H1 (cell line): ENCODE data around the gene NIT2. TPM values are rescaled to one million over a fixed set of nuclear protein-coding genes. Genes with fewer than 3 reads are reported as not detected.

Source experiments
- CTCF ChIA-PET: fragments of 300-600 bp; sonication (Branson Sonifier 250); formaldehyde crosslinking; loops from one replicate; lab custom pipeline; 2021; ENCODE audit not compliant: partially characterized antibody; lab: Charles Lee
- POLR2A ChIA-PET: fragments of 300-600 bp; sonication (Branson Sonifier 250); formaldehyde crosslinking; loops from one replicate; lab custom pipeline; 2021; ENCODE audit warnings: inconsistent platforms; ENCODE audit not compliant: partially characterized antibody; lab: Charles Lee
- DNase-seq, 2 experiments: peaks; one replicate each; pipeline versions ENCODE4 v3.0.0 to v3.0.0-alpha.2; 2010 to 2022; ENCODE audit warnings: low spot score in 2 of 2, low read depth in 1 of 2, mixed read lengths in 1 of 2
- FAIRE-seq: peaks from 2 replicates; lab custom pipeline; 2011; peaks lifted over from hg19 to GRCh38; lab: Jason Lieb, UNC
- H2AFZ ChIP-seq: 2 replicates; pipeline ENCODE4 v1.8.1; 2012; ENCODE audit warnings: low read length, inconsistent platforms
- H2AK5ac ChIP-seq: 2 replicates; pipeline ENCODE4 v1.6.1; 2013; ENCODE audit warnings: low read depth, low read length
- H2BK120ac ChIP-seq: replicated peaks from 2 replicates; pipeline ENCODE3; 2013; ENCODE audit warnings: low read depth, low read length, inconsistent platforms
- H2BK12ac ChIP-seq: 2 replicates; pipeline ENCODE4 v1.6.1; 2013; ENCODE audit warnings: low read depth, low read length
- H2BK15ac ChIP-seq: 2 replicates; pipeline ENCODE4 v1.6.1; 2013; ENCODE audit warnings: low read length
- H2BK20ac ChIP-seq: 2 replicates; pipeline ENCODE4 v1.6.1; 2013; ENCODE audit warnings: low read length
- H2BK5ac ChIP-seq: 2 replicates; pipeline ENCODE4 v1.6.1; 2013; ENCODE audit warnings: low read depth, low read length
- H3K14ac ChIP-seq: 2 replicates; pipeline ENCODE4 v1.6.1; 2013; ENCODE audit warnings: inconsistent platforms; ENCODE audit not compliant: insufficient read length
- H3K18ac ChIP-seq: 2 replicates; pipeline ENCODE4 v1.6.1; 2013; ENCODE audit warnings: low read length; ENCODE audit errors: extremely low read depth
- H3K23ac ChIP-seq: 2 replicates; pipeline ENCODE4 v1.6.1; 2013; ENCODE audit warnings: inconsistent platforms; ENCODE audit not compliant: insufficient read length
- H3K23me2 ChIP-seq: 2 replicates; pipeline ENCODE4 v1.6.1; 2013; ENCODE audit warnings: low read depth, low read length
- H3K27ac ChIP-seq: 2 replicates; pipeline ENCODE4 v1.6.1; 2011; ENCODE audit warnings: low read depth, low read length, inconsistent platforms
- H3K27me3 ChIP-seq, 4 experiments: replicated peaks in 1 of 4; 1 replicate in 1 of 4; 2 replicates in 3 of 4; pipeline versions ENCODE4 v1.6.1 to v1.8.1; 2011 to 2013; ENCODE audit warnings: low read length in 3 of 4, mild to moderate bottlenecking in 3 of 4, inconsistent platforms in 2 of 4, mixed read lengths in 2 of 4, moderate library complexity in 1 of 4; ENCODE audit not compliant: control insufficient read depth in 3 of 4, insufficient read depth in 3 of 4; ENCODE audit errors: extremely low read depth in 1 of 4
- H3K36me3 ChIP-seq, 4 experiments: 2 replicates each; pipeline versions ENCODE4 v1.6.1 to v1.8.1; 2011 to 2013; ENCODE audit warnings: mild to moderate bottlenecking in 4 of 4, low read length in 3 of 4, moderate library complexity in 2 of 4, control low read depth in 1 of 4, inconsistent platforms in 1 of 4; ENCODE audit not compliant: insufficient read depth in 4 of 4, control insufficient read depth in 2 of 4
- H3K4ac ChIP-seq: replicated peaks from 2 replicates; pipeline ENCODE3; 2013; ENCODE audit warnings: low read length, low read depth, mixed read lengths, inconsistent platforms; ENCODE audit not compliant: insufficient read length
- H3K4me1 ChIP-seq, 4 experiments: replicated peaks in 1 of 4; 1 replicate in 1 of 4; 2 replicates in 3 of 4; pipeline versions ENCODE4 v1.6.1 to v1.8.1; 2011 to 2013; ENCODE audit warnings: low read length in 3 of 4, inconsistent platforms in 2 of 4, mixed read lengths in 1 of 4; ENCODE audit not compliant: insufficient read depth in 4 of 4, control insufficient read depth in 3 of 4
- H3K4me2 ChIP-seq, 2 experiments: 2 replicates each; pipeline versions ENCODE4 v1.6.1 to v1.8.1; 2011 to 2013; ENCODE audit warnings: low read depth in 2 of 2, low read length in 2 of 2, control low read depth in 1 of 2, inconsistent platforms in 1 of 2, mild to moderate bottlenecking in 1 of 2; ENCODE audit not compliant: insufficient read depth in 1 of 2
- H3K4me3 ChIP-seq, 4 experiments: fragments of 200-600, 300-600 bp in 1 of 4; sonication (generic), shearing (Covaris generic), sonication (Bioruptor Twin) in 1 of 4; 2 replicates each; pipeline versions ENCODE4 v1.5.1 to v1.8.1; 2011 to 2016; ENCODE audit warnings: low read length in 4 of 4, low read depth in 3 of 4, control low read depth in 2 of 4, inconsistent platforms in 2 of 4, mild to moderate bottlenecking in 2 of 4, mixed read lengths in 1 of 4, moderate library complexity in 1 of 4; ENCODE audit not compliant: insufficient read depth in 2 of 4; ENCODE audit errors: extremely low read depth in 1 of 4
- H3K56ac ChIP-seq: replicated peaks from 2 replicates; pipeline ENCODE3; 2013; ENCODE audit warnings: low read depth, mild to moderate bottlenecking, mixed read lengths, low read length, inconsistent platforms; ENCODE audit not compliant: insufficient read length
- H3K79me1 ChIP-seq: 2 replicates; pipeline ENCODE4 v1.6.1; 2013; ENCODE audit warnings: low read depth, low read length, control low read depth
- H3K79me2 ChIP-seq, 2 experiments: 2 replicates each; pipeline versions ENCODE4 v1.6.1 to v1.8.1; 2012 to 2013; ENCODE audit warnings: low read length in 2 of 2, mild to moderate bottlenecking in 2 of 2, inconsistent platforms in 1 of 2; ENCODE audit not compliant: insufficient read depth in 2 of 2, control insufficient read depth in 1 of 2
- H3K9ac ChIP-seq, 4 experiments: replicated peaks in 1 of 4; 1 replicate in 1 of 4; 2 replicates in 3 of 4; pipeline versions ENCODE4 v1.6.1 to v1.8.1; 2011 to 2013; ENCODE audit warnings: low read depth in 3 of 4, low read length in 3 of 4, control low read depth in 2 of 4, mild to moderate bottlenecking in 2 of 4, moderate library complexity in 2 of 4, inconsistent platforms in 1 of 4; ENCODE audit errors: extremely low read depth in 1 of 4
- H3K9me3 ChIP-seq, 2 experiments: 2 replicates each; pipeline versions ENCODE4 v1.6.1 to v1.8.1; 2012 to 2013; ENCODE audit warnings: mild to moderate bottlenecking in 2 of 2, moderate library complexity in 2 of 2, control low read depth in 1 of 2, inconsistent platforms in 1 of 2, low read depth in 1 of 2, low read length in 1 of 2, mixed read lengths in 1 of 2; ENCODE audit not compliant: insufficient read depth in 2 of 2
- H4K20me1 ChIP-seq, 2 experiments: replicated peaks in 1 of 2; 2 replicates each; pipeline versions ENCODE3 to v1.8.1; 2011 to 2013; ENCODE audit warnings: inconsistent platforms in 2 of 2, low read length in 2 of 2, mild to moderate bottlenecking in 1 of 2; ENCODE audit not compliant: insufficient read depth in 2 of 2, control insufficient read depth in 1 of 2
- H4K5ac ChIP-seq: 2 replicates; pipeline ENCODE4 v1.6.1; 2013; ENCODE audit warnings: low read length, low read depth, mixed read lengths, inconsistent platforms; ENCODE audit not compliant: insufficient read length
- H4K8ac ChIP-seq: 2 replicates; pipeline ENCODE4 v1.8.0; 2013; ENCODE audit warnings: mild to moderate bottlenecking, moderate library complexity, low read length, inconsistent platforms; ENCODE audit not compliant: insufficient read depth; ENCODE audit errors: extremely low read depth
- H4K91ac ChIP-seq: replicated peaks from 2 replicates; pipeline ENCODE3; 2013; ENCODE audit warnings: low read length, mixed read lengths, inconsistent platforms; ENCODE audit not compliant: insufficient read length
- CBX5 ChIP-seq: fragments of 300-800, 300-1000 bp; sonication (generic); IDR thresholded peaks from 2 replicates; pipeline ENCODE4 v1.7.1; 2016; ENCODE audit warnings: antibody characterized with exemption, low read length, low read depth
- CBX8 ChIP-seq: fragments of 300-800, 300-1000 bp; sonication (generic); IDR thresholded peaks from 2 replicates; pipeline ENCODE4 v1.7.1; 2016; ENCODE audit warnings: low read depth, low read length, borderline replicate concordance
- CEBPB ChIP-seq: IDR thresholded peaks from 2 replicates; pipeline ENCODE4 v1.6.1; 2012; ENCODE audit warnings: low read depth, low read length
- CHD1 ChIP-seq: IDR thresholded peaks from 2 replicates; pipeline ENCODE4 v1.6.1; 2012; ENCODE audit warnings: low read depth, low read length, improper control_type of control experiment
- E2F6 ChIP-seq: IDR thresholded peaks from 2 replicates; pipeline ENCODE4 v1.6.1; 2012; ENCODE audit warnings: inconsistent platforms
- HDAC2 ChIP-seq, 2 experiments: fragments of 300-600 bp in 1 of 2; sonication (generic) in 1 of 2; IDR thresholded peaks; 2 replicates each; pipeline ENCODE4 v1.6.1; 2011 to 2012; ENCODE audit warnings: low read depth in 2 of 2, low read length in 2 of 2, mild to moderate bottlenecking in 2 of 2, moderate library complexity in 2 of 2, borderline replicate concordance in 1 of 2, inconsistent platforms in 1 of 2
- POLR2AphosphoS5 ChIP-seq: IDR thresholded peaks from 2 replicates; pipeline ENCODE4 v1.6.1; 2011; ENCODE audit warnings: low read depth, low read length
- SIN3A ChIP-seq, 2 experiments: IDR thresholded peaks in 1 of 2; conservative IDR thresholded peaks in 1 of 2; 2 replicates each; pipeline ENCODE4 v1.6.1; 2011 to 2012; ENCODE audit warnings: low read length in 2 of 2, improper control_type of control experiment in 1 of 2, low read depth in 1 of 2, mild to moderate bottlenecking in 1 of 2
- SUZ12 ChIP-seq: fragments of 200-600 bp; sonication (generic); IDR thresholded peaks from 2 replicates; pipeline ENCODE4 v1.6.1; 2012; ENCODE audit warnings: mild to moderate bottlenecking, inconsistent platforms, low read length, moderate library complexity, mixed read lengths
- TAF7 ChIP-seq: optimal IDR thresholded peaks from 2 replicates; pipeline ENCODE3; 2011; ENCODE audit warnings: low read depth, mild to moderate bottlenecking, inconsistent platforms, low read length, moderate library complexity, borderline replicate concordance
- WGBS, 2 experiments: shearing (Covaris generic) in 1 of 2; methylation state at CpG; one replicate each; pipeline versions ENCODE4 v1.1.6 to v1.1.7; 2013 to 2015; ENCODE audit warnings: low lambda C conversion rate in 2 of 2, mixed read lengths in 2 of 2, inconsistent platforms in 1 of 2, low coverage in 1 of 2, missing lambda C conversion rate in 1 of 2; ENCODE audit not compliant: insufficient replicate concordance in 2 of 2, insufficient coverage in 1 of 2, insufficient read length in 1 of 2; ENCODE audit errors: extremely low coverage in 1 of 2, missing lambda C conversion rate in 1 of 2; 5-methylcytosine and 5-hydroxymethylcytosine counted together
- polyA plus RNA-seq, 7 experiments: library from polyadenylated mRNA; depleted of rRNA in 3 of 7; stranded (reverse) in 5 of 7; unstranded in 2 of 7; fragments of >200 nt in 5 of 7; fragments of 200-250 nt in 2 of 7; gene quantifications; 1 replicate in 5 of 7; 2 replicates in 1 of 7; 4 replicates in 1 of 7; pipeline versions ENCODE4 v1.2.1 to v1.2.3, GENCODE V29; 2011 to 2013; ENCODE audit warnings: missing spikeins in 2 of 7, mixed read lengths in 2 of 7
- total RNA-seq: library from RNA; stranded (reverse); fragmentation: NEBNext Ultra II Directional; extraction: Animal tissue kit (Norgen Biotek cat#: 25700); gene quantifications from 2 replicates; pipeline ENCODE4 v1.2.1, GENCODE V29; 2021

NIT2 gene
- total and polyA plus RNA-seq, 2 of the 8 experiments (the other 6 are each of a cell fraction or from before 2014, with no cell fraction given) = 15.2 to 25.3 TPM

- no peak overlapping the region for H2AK5ac ChIP-seq
- H3K79me1 ChIP-seq = no peaks in the 10 kb centered on the region; the same call in 1 of the 2 replicates
- H3K27me3 ChIP-seq = no peaks in the 10 kb centered on the region; a peak in 2 of 7 replicates
- H3K9me3 ChIP-seq = no peaks in the 10 kb centered on the region
- peak overlapping the region in 3 of 4 experiments; percentile 54 to 84 (median 78); a peak in 3 of 7 replicates for H3K9ac ChIP-seq
- H3K23me2 ChIP-seq = peaks cover 4% of the 10 kb centered on the region; the same call in 1 of the 2 replicates
- H3K23ac ChIP-seq = no peak overlapping the region
- ChIA-PET POLR2A (interaction anchor here (0.6 to 3.4 kb wide), 10 partner anchors 8 to 461 kb away, joined by 3 to 23 read pairs (median 3); partner anchors contain the start of genes LNP1, TMEM45A and TOMM70), CTCF (interaction anchor here (1.0 to 1.3 kb wide), 2 partner anchors 20 to 127 kb away, joined by 3 read pairs; no protein-coding TSS in a partner anchor)
- no peak overlapping the region for H2AFZ ChIP-seq
- no peaks in the 10 kb centered on the region; a peak in 1 of 8 replicates for H3K36me3 ChIP-seq
- no peak overlapping the region for H2BK120ac ChIP-seq
- 88% methylated on average over 14 of the region's 14 CpGs; no CpG with 5 or more reads in 1 of the 2 experiments for WGBS, 2 experiments
- H3K18ac ChIP-seq = no peak overlapping the region; the same call in 1 of the 2 replicates
- peak overlapping the region; percentile 70 to 100 for H3K4me2 ChIP-seq
- no peak overlapping the region for H4K5ac ChIP-seq
- DNase-seq (no peak), FAIRE-seq (no peak)
- H3K14ac ChIP-seq = no peak overlapping the region
- peak overlapping the region; percentile 1 for H2BK15ac ChIP-seq
- no peak overlapping the region for H3K27ac ChIP-seq
- no peaks in the 10 kb centered on the region for H4K20me1 ChIP-seq
- no peak overlapping the region for H4K8ac ChIP-seq
- H3K56ac ChIP-seq = no peak overlapping the region
- no peak overlapping the region for H2BK5ac ChIP-seq
- no peak overlapping the region; the same call in 1 of the 2 replicates for H2BK12ac ChIP-seq
- H2BK20ac ChIP-seq = no peak overlapping the region
- no peak for TF ChIP-seq CHD1
- TF ChIP-seq CEBPB = no peak
- TF ChIP-seq POLR2AphosphoS5 = 0 out of 2 replicates have a peak, but pooled peaks have one; percentile 26
- TF ChIP-seq E2F6 = peak; percentile 47
- TF ChIP-seq SUZ12 = no peak
- no peak for TF ChIP-seq HDAC2 (IDR thresholded peaks at IDR 0.05; ENCODE audit: borderline replicate concordance in 1 of 2, low read depth in 2 of 2, low read length in 2 of 2)
- TF ChIP-seq CBX8 = no peak
- TF ChIP-seq CBX5 = no peak
- TF ChIP-seq SIN3A (conservative IDR thresholded peaks at IDR 0.05 in 1 of 2, IDR thresholded peaks at IDR 0.05 in 1 of 2; ENCODE audit: low read depth in 1 of 2, low read length in 2 of 2) = no peak
- no peak for TF ChIP-seq TAF7
- TF ChIP-seq, all 59 proteins: peak for 2
- Histone ChIP-seq H3K4ac (no peak overlapping the region), H3K4me3 (peak overlapping the region; percentile 49 to 75 (median 68); a peak in 6 of 8 replicates), H3K4me1 (peaks cover 0 to 6% (median 4%) of the 10 kb centered on the region in 4 experiments; a peak in 5 of 7 replicates), H4K91ac (no peak overlapping the region), H3K79me2 (no peaks in the 10 kb centered on the region)
Observed at GRCh38 chr3:100335434-100335833, 877 bp downstream of the NIT2 start.
